WERI-Rb-1 (cell line): ENCODE measurements around the gene SERPINA6.

Experiments
- DNase-seq: peaks from one replicate; pipeline ENCODE4 v3.0.0-alpha.2; 2020
- H3K27ac ChIP-seq: fragments of 250-450 bp; sonication (Bioruptor Pico); 2 replicates; pipeline ENCODE4 v1.5.1; 2020; ENCODE audit warnings: mild to moderate bottlenecking, moderate library complexity
- H3K27me3 ChIP-seq: fragments of 250-450 bp; sonication (Bioruptor Pico); 2 replicates; pipeline ENCODE4 v1.5.1; 2021; ENCODE audit warnings: mild to moderate bottlenecking, low read depth, moderate library complexity; ENCODE audit not compliant: insufficient read depth, severe bottlenecking
- H3K36me3 ChIP-seq: fragments of 250-450 bp; sonication (Bioruptor Pico); 2 replicates; pipeline ENCODE4 v1.5.1; 2020; ENCODE audit warnings: mild to moderate bottlenecking, moderate library complexity
- H3K4me3 ChIP-seq: 2 replicates; pipeline ENCODE4 v1.5.1; 2011; ENCODE audit warnings: low read depth, mild to moderate bottlenecking, control low read depth, low read length
- H3K9me3 ChIP-seq: fragments of 250-450 bp; sonication (Bioruptor Pico); 2 replicates; pipeline ENCODE4 v1.5.1; 2021; ENCODE audit warnings: mild to moderate bottlenecking, moderate library complexity; ENCODE audit not compliant: severe bottlenecking
- CTCF ChIP-seq: IDR thresholded peaks from 2 replicates; pipeline ENCODE4 v1.5.1; 2011; ENCODE audit warnings: low read depth, mild to moderate bottlenecking, control low read depth, inconsistent platforms, low read length

SERPINA6 gene

DNA sequence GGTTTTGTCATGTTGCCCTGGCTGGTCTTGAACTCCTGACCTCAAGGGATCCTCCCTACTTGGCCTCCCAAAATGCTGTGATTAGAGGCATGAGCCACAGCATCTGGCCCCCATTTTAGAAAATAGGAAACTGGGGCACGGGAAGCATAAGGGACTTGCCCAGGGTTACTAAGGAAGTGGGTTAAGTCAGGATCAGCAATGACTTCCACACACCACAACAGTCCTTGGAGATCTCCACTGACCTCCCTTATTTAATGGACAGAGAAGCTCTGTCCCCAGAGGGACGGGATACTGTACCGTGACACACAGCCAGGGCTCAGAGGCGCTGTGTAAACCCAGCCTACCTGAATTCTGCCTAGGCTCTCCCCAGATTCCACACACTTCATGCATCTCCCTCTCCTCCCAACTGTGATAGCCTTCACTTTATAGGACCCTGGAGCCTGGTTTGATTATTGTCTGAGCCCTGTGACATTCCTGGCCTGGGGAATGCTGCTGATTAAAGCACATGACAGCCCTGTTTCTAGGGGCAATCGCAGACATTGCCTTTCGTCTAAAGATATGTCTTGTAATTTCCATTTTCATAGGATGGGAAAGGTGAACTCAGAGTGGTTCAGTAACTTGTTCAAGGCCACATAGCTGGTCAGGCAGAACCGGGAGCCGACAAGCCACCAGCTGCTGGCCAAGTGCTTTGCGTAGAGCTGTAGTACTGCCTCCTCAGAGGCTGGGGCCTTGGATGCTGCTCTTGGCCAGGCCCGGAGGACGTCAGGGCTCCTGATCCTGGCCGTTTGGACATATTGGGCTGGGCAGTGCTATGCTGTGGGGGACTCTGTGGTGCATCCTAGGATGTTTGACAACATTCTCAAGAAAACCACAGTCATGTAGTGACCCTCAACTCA is 44.5 kb upstream of the SERPINA6 start:
- Histone ChIP-seq H3K36me3 (no peaks in the 10 kb centered on the region), H3K27me3 (no peaks in the 10 kb centered on the region), H3K4me3 (no peak overlapping the region), H3K9me3 (no peaks in the 10 kb centered on the region), H3K27ac (no peak overlapping the region)
- TF ChIP-seq CTCF: no peak
- no peak for DNase-seq

GRCh38 chr14:94366146-94366915 is 43.2 kb upstream of the SERPINA6 start, which contains the start of gene SERPINA2:
Gene SERPINA2 (minus strand): TSS chr14:94366698.
- Histone ChIP-seq H3K9me3 (no peaks in the 10 kb centered on the region), H3K4me3 (no peak within 1 kb of the TSS), H3K36me3 (no peaks in the 10 kb centered on the region), H3K27me3 (no peaks in the 10 kb centered on the region), H3K27ac (no peak within 1 kb of the TSS)
- TF ChIP-seq CTCF: no peak
- no peak for DNase-seq

GRCh38 chr14:94365624-94366023 is 42.5 kb upstream of the SERPINA6 start:
- no peak overlapping the region for H3K4me3 ChIP-seq
- H3K27me3 ChIP-seq: no peaks in the 10 kb centered on the region
- H3K36me3 ChIP-seq: no peaks in the 10 kb centered on the region
- no peaks in the 10 kb centered on the region for H3K9me3 ChIP-seq
- TF ChIP-seq CTCF: no peak
- DNase-seq: no peak
- no peak overlapping the region for H3K27ac ChIP-seq

DNA sequence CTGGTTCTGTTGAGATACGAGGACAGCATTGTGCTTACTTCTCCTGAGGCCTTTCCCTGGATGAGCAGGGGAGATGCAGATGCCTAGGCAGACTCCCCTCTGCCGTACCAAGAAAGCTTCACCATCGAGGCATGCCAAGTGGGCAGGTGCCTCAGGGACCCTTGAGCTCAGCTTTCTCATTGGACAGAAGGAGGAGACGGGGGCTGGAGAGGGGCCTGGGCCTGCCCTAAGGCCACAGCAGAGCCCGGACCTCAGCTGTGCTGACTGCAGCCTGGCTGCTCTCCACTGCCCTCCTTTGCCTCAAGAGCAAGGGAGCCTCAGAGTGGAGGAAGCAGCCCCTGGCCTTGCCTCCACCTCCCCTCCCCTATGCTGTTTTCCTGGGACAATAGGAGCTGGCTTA is 41.8 kb upstream of the SERPINA6 start:
- no peaks in the 10 kb centered on the region for H3K36me3 ChIP-seq
- H3K27me3 ChIP-seq: no peaks in the 10 kb centered on the region
- TF ChIP-seq CTCF: no peak
- no peaks in the 10 kb centered on the region for H3K9me3 ChIP-seq
- no peak for DNase-seq
- no peak overlapping the region for H3K27ac ChIP-seq
- H3K4me3 ChIP-seq: no peak overlapping the region

- H3K9me3 ChIP-seq: no peaks in the 10 kb centered on the region
- TF ChIP-seq CTCF: no peak
- no peak for DNase-seq
- H3K27ac ChIP-seq: no peak overlapping the region
- no peaks in the 10 kb centered on the region for H3K36me3 ChIP-seq
- no peaks in the 10 kb centered on the region for H3K27me3 ChIP-seq
- H3K4me3 ChIP-seq: no peak overlapping the region
These were observed 40.9 kb upstream of the SERPINA6 start for GRCh38 chr14:94364037-94364436.
